Measurements from ENCODE around the gene RASGEF1C.

The RASGEF1C gene

DNA sequence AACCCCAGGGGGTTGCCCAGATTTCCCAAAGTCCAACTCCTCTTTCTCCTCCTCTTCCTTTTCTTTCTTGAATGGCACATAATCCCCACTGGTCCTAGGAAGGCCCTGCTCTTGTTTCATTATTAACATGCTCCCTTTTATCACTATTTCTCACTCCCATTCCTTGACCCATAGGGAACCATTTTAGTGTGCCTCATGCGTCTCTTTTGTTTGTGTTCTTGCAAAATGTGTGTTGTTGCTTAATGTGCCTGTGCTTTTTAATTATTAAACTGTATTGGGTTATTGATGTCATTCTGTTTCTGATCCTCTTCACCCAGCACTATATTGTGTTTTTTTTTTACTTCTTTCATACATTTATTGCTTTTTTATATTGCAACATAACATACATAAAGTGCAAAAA lies 133.3 kb downstream of the RASGEF1C start:
- H3K4me3 ChIP-seq (ENCODE audit: low read depth, low read length): no peak overlapping the region
- no peaks in the 10 kb centered on the region for H3K9me3 ChIP-seq (ENCODE audit: control insufficient read depth, insufficient read depth, low read depth, low read length)
- TF ChIP-seq ZNF670 (tag by site-specific recombination; IDR thresholded peaks at IDR 0.05; ENCODE audit: low read depth) (no peak), ZNF768 (tag by site-specific recombination; IDR thresholded peaks at IDR 0.05) (no peak), ZNF777 (tag by site-specific recombination; IDR thresholded peaks at IDR 0.05; ENCODE audit: borderline replicate concordance) (no peak), OSR2 (tag by site-specific recombination; IDR thresholded peaks at IDR 0.05) (no peak), ZSCAN30 (tag by site-specific recombination; IDR thresholded peaks at IDR 0.05) (no peak), ZBTB8A (tag by site-specific recombination; IDR thresholded peaks at IDR 0.05) (no peak), ZNF585B (tag by site-specific recombination; IDR thresholded peaks at IDR 0.05) (no peak), ZNF514 (tag by site-specific recombination; IDR thresholded peaks at IDR 0.05) (no peak), ZFP41 (tag by site-specific recombination; IDR thresholded peaks at IDR 0.05; ENCODE audit: borderline replicate concordance) (no peak), OVOL3 (tag by site-specific recombination; IDR thresholded peaks at IDR 0.05) (no peak)
- TF ChIP-seq, protein P1, sequence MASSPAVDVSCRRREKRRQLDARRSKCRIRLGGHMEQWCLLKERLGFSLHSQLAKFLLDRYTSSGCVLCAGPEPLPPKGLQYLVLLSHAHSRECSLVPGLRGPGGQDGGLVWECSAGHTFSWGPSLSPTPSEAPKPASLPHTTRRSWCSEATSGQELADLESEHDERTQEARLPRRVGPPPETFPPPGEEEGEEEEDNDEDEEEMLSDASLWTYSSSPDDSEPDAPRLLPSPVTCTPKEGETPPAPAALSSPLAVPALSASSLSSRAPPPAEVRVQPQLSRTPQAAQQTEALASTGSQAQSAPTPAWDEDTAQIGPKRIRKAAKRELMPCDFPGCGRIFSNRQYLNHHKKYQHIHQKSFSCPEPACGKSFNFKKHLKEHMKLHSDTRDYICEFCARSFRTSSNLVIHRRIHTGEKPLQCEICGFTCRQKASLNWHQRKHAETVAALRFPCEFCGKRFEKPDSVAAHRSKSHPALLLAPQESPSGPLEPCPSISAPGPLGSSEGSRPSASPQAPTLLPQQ (tag by site-specific recombination; IDR thresholded peaks at IDR 0.05): no peak
- TF ChIP-seq, protein P2, sequence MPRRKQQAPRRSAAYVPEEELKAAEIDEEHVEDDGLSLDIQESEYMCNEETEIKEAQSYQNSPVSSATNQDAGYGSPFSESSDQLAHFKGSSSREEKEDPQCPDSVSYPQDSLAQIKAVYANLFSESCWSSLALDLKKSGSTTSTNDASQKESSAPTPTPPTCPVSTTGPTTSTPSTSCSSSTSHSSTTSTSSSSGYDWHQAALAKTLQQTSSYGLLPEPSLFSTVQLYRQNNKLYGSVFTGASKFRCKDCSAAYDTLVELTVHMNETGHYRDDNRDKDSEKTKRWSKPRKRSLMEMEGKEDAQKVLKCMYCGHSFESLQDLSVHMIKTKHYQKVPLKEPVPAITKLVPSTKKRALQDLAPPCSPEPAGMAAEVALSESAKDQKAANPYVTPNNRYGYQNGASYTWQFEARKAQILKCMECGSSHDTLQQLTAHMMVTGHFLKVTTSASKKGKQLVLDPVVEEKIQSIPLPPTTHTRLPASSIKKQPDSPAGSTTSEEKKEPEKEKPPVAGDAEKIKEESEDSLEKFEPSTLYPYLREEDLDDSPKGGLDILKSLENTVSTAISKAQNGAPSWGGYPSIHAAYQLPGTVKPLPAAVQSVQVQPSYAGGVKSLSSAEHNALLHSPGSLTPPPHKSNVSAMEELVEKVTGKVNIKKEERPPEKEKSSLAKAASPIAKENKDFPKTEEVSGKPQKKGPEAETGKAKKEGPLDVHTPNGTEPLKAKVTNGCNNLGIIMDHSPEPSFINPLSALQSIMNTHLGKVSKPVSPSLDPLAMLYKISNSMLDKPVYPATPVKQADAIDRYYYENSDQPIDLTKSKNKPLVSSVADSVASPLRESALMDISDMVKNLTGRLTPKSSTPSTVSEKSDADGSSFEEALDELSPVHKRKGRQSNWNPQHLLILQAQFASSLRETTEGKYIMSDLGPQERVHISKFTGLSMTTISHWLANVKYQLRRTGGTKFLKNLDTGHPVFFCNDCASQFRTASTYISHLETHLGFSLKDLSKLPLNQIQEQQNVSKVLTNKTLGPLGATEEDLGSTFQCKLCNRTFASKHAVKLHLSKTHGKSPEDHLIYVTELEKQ (tag by site-specific recombination; IDR thresholded peaks at IDR 0.05; ENCODE audit: borderline replicate concordance): no peak
- TF ChIP-seq, protein P3, sequence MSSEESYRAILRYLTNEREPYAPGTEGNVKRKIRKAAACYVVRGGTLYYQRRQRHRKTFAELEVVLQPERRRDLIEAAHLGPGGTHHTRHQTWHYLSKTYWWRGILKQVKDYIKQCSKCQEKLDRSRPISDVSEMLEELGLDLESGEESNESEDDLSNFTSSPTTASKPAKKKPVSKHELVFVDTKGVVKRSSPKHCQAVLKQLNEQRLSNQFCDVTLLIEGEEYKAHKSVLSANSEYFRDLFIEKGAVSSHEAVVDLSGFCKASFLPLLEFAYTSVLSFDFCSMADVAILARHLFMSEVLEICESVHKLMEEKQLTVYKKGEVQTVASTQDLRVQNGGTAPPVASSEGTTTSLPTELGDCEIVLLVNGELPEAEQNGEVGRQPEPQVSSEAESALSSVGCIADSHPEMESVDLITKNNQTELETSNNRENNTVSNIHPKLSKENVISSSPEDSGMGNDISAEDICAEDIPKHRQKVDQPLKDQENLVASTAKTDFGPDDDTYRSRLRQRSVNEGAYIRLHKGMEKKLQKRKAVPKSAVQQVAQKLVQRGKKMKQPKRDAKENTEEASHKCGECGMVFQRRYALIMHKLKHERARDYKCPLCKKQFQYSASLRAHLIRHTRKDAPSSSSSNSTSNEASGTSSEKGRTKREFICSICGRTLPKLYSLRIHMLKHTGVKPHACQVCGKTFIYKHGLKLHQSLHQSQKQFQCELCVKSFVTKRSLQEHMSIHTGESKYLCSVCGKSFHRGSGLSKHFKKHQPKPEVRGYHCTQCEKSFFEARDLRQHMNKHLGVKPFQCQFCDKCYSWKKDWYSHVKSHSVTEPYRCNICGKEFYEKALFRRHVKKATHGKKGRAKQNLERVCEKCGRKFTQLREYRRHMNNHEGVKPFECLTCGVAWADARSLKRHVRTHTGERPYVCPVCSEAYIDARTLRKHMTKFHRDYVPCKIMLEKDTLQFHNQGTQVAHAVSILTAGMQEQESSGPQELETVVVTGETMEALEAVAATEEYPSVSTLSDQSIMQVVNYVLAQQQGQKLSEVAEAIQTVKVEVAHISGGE (tag by site-specific recombination; conservative IDR thresholded peaks at IDR 0.05; ENCODE audit: low read depth): no peak
- POLR2A ChIA-PET: no interaction called here
- CTCF ChIA-PET: interaction anchor here (1.8 kb wide), 2 partner anchors 15 kb away, joined by 5 to 7 read pairs; no protein-coding TSS in a partner anchor
- no peaks in the 10 kb centered on the region for H3K4me1 ChIP-seq (ENCODE audit: control insufficient read depth, insufficient read depth, low read length)
- H3K36me3 ChIP-seq (ENCODE audit: control insufficient read depth in 2 of 2, insufficient read depth in 1 of 2, low read length in 2 of 2): no peaks in the 10 kb centered on the region
- H3K27ac ChIP-seq (ENCODE audit: extremely low read depth, low read depth, low read length): no peak overlapping the region

DNA sequence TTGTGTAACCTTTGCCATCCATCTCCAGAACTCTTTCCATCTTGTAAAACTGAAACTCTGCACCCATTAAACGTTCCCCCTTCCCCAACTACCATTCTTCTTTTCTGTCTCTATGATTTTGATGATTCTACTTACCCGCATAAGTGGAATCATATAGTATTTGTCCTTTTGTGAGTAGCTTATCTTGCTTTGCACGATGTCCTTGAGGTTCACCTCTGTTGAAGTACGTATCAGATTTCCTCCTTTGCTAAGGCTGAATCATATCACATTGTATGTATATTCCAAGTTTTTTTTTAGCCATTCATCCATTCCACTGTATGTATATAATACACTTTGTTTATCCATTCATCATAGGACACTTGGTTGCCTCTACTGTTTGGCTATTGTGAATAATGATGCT lies 134.5 kb downstream of the RASGEF1C start:
- ChIA-PET CTCF (interaction anchor here (0.7 to 1.8 kb wide), 2 partner anchors 16 to 198 kb away, joined by 3 to 5 read pairs; no protein-coding TSS in a partner anchor), POLR2A (no interaction called here)
- Histone ChIP-seq H3K27ac (ENCODE audit: extremely low read depth, low read depth, low read length) (no peak overlapping the region), H3K9me3 (ENCODE audit: control insufficient read depth, insufficient read depth, low read depth, low read length) (no peaks in the 10 kb centered on the region), H3K4me1 (ENCODE audit: control insufficient read depth, insufficient read depth, low read length) (no peaks in the 10 kb centered on the region), H3K36me3 (ENCODE audit: control insufficient read depth in 2 of 2, insufficient read depth in 1 of 2, low read length in 2 of 2) (no peaks in the 10 kb centered on the region), H3K4me3 (ENCODE audit: low read depth, low read length) (no peak overlapping the region)
- TF ChIP-seq ZNF302 (tag by site-specific recombination; IDR thresholded peaks at IDR 0.05; ENCODE audit: low read depth) (no peak), ZNF677 (tag by site-specific recombination; IDR thresholded peaks at IDR 0.05) (no peak), ZNF830 (tag by site-specific recombination; IDR thresholded peaks at IDR 0.05; ENCODE audit: low read depth) (no peak), ZNF311 (tag by site-specific recombination; IDR thresholded peaks at IDR 0.05; ENCODE audit: borderline replicate concordance) (no peak), ZNF776 (tag by site-specific recombination; IDR thresholded peaks at IDR 0.05; ENCODE audit: borderline replicate concordance) (no peak), ZNF121 (tag by site-specific recombination; IDR thresholded peaks at IDR 0.05) (no peak), ZNF596 (tag by site-specific recombination; IDR thresholded peaks at IDR 0.05) (no peak), ZNF391 (tag by site-specific recombination; IDR thresholded peaks at IDR 0.05; ENCODE audit: borderline replicate concordance, low read depth) (no peak), ZNF23 (tag by site-specific recombination; IDR thresholded peaks at IDR 0.05; ENCODE audit: borderline replicate concordance) (no peak), ZNF670 (tag by site-specific recombination; IDR thresholded peaks at IDR 0.05; ENCODE audit: low read depth) (no peak), FEZF1 (tag by site-specific recombination; IDR thresholded peaks at IDR 0.05) (no peak), PRDM1 (tag by site-specific recombination; IDR thresholded peaks at IDR 0.05) (no peak)
- TF ChIP-seq, protein P4, sequence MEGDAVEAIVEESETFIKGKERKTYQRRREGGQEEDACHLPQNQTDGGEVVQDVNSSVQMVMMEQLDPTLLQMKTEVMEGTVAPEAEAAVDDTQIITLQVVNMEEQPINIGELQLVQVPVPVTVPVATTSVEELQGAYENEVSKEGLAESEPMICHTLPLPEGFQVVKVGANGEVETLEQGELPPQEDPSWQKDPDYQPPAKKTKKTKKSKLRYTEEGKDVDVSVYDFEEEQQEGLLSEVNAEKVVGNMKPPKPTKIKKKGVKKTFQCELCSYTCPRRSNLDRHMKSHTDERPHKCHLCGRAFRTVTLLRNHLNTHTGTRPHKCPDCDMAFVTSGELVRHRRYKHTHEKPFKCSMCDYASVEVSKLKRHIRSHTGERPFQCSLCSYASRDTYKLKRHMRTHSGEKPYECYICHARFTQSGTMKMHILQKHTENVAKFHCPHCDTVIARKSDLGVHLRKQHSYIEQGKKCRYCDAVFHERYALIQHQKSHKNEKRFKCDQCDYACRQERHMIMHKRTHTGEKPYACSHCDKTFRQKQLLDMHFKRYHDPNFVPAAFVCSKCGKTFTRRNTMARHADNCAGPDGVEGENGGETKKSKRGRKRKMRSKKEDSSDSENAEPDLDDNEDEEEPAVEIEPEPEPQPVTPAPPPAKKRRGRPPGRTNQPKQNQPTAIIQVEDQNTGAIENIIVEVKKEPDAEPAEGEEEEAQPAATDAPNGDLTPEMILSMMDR (tag by site-specific recombination; IDR thresholded peaks at IDR 0.05): no peak
